Measurements from ENCODE around the gene OSBPL9.
"Not testable (repeated sequence)": the region's sequence is repeated elsewhere in the genome, so short reads cannot be mapped to it uniquely, and the experiment has no call there.

The OSBPL9 gene

GRCh38 chr1:51616903-51617708, at the start of gene OSBPL9:
Gene OSBPL9 (plus strand): TSS chr1:51617092. CDS start chr1:51617111, 19 bp downstream.
- FAIRE-seq: no peak

GRCh38 chr1:51567653-51568052, 49.2 kb upstream of the OSBPL9 start:
- FAIRE-seq: no peak

- no peak for FAIRE-seq
Measured at GRCh38 chr1:51568231-51568935, 48.5 kb upstream of the OSBPL9 start.

- FAIRE-seq: no peak
Measured at GRCh38 chr1:51569284-51570062, 47.4 kb upstream of the OSBPL9 start.

- FAIRE-seq: no peak
Measured at GRCh38 chr1:51570063-51570710, 46.7 kb upstream of the OSBPL9 start.

- no peak for FAIRE-seq
Measured at GRCh38 chr1:51572365-51572764, 44.5 kb upstream of the OSBPL9 start.

- FAIRE-seq: no peak
Measured at GRCh38 chr1:51574796-51575195, 42.1 kb upstream of the OSBPL9 start.

- FAIRE-seq: no peak
Measured at GRCh38 chr1:51575406-51576084, 41.3 kb upstream of the OSBPL9 start.

- no peak for FAIRE-seq
Measured at GRCh38 chr1:51576085-51576444, 40.8 kb upstream of the OSBPL9 start.

GRCh38 chr1:51576923-51577322, 40.0 kb upstream of the OSBPL9 start:
- FAIRE-seq: no peak

- FAIRE-seq: no peak
Measured at GRCh38 chr1:51578383-51579109, 38.3 kb upstream of the OSBPL9 start.

GRCh38 chr1:51581238-51581637, 35.7 kb upstream of the OSBPL9 start:
- no peak for FAIRE-seq

- no peak for FAIRE-seq
Measured at GRCh38 chr1:51583532-51583931, 33.4 kb upstream of the OSBPL9 start.

- FAIRE-seq: no peak
Measured at GRCh38 chr1:51584021-51584420, 32.9 kb upstream of the OSBPL9 start.

- FAIRE-seq: no peak
Measured at GRCh38 chr1:51592711-51593110, 24.2 kb upstream of the OSBPL9 start.

- FAIRE-seq: no peak
Measured at GRCh38 chr1:51594716-51595115, 22.2 kb upstream of the OSBPL9 start.

GRCh38 chr1:51600529-51600928, 16.4 kb upstream of the OSBPL9 start:
- no peak for FAIRE-seq

- no peak for FAIRE-seq
Measured at GRCh38 chr1:51600965-51601364, 15.9 kb upstream of the OSBPL9 start.

GRCh38 chr1:51605961-51606723, 10.8 kb upstream of the OSBPL9 start:
- no peak for FAIRE-seq

GRCh38 chr1:51607681-51608095, 9.2 kb upstream of the OSBPL9 start:
- FAIRE-seq: no peak

GRCh38 chr1:51610104-51610503, 6.8 kb upstream of the OSBPL9 start:
- FAIRE-seq: not testable (repeated sequence)

Measured in endometrium (tissue), 2 donors.